HG03135 (cell line): ENCODE measurements around the gene KCNMA1.

Experiments
- ATAC-seq: cut with Tn5 transposase; IDR thresholded peaks from one replicate; pipeline ENCODE4 v1.9.1; 2021; ENCODE audit warnings: mild to moderate bottlenecking, moderate library complexity; ENCODE audit not compliant: unreplicated experiment

Gene KCNMA1

GRCh38 chr10:77073663-77073960, 564.0 kb downstream of the KCNMA1 start:
- ATAC-seq, result no peak

- no peak for ATAC-seq
Measured at GRCh38 chr10:77072836-77073662, 564.6 kb downstream of the KCNMA1 start.

- ATAC-seq, result no peak
Measured at GRCh38 chr10:77072361-77072835, 565.2 kb downstream of the KCNMA1 start.

GRCh38 chr10:77071956-77072355, 565.7 kb downstream of the KCNMA1 start:
- no peak for ATAC-seq

GRCh38 chr10:77071001-77071511, 566.6 kb downstream of the KCNMA1 start:
- no peak for ATAC-seq

GRCh38 chr10:77070346-77070745, 567.3 kb downstream of the KCNMA1 start:
- no peak for ATAC-seq

- ATAC-seq, result no peak
Measured at GRCh38 chr10:77068969-77069368, 568.6 kb downstream of the KCNMA1 start.

- ATAC-seq, result no peak
Measured at GRCh38 chr10:77068272-77068671, 569.3 kb downstream of the KCNMA1 start.

- no peak for ATAC-seq
Measured at GRCh38 chr10:77062381-77062780, 575.2 kb downstream of the KCNMA1 start.

GRCh38 chr10:77060913-77061312, 576.7 kb downstream of the KCNMA1 start:
- ATAC-seq, result no peak

- no peak for ATAC-seq
Measured at GRCh38 chr10:77056650-77057049, 581.0 kb downstream of the KCNMA1 start.

- ATAC-seq, result no peak
Measured at GRCh38 chr10:77052593-77052992, 585.0 kb downstream of the KCNMA1 start.

GRCh38 chr10:77051837-77052236, 585.8 kb downstream of the KCNMA1 start:
- ATAC-seq, result no peak

- no peak for ATAC-seq
Measured at GRCh38 chr10:77049896-77050295, 587.7 kb downstream of the KCNMA1 start.

GRCh38 chr10:77049146-77049545, 588.5 kb downstream of the KCNMA1 start:
- ATAC-seq, result no peak

- ATAC-seq, result no peak
Measured at GRCh38 chr10:77045085-77045484, 592.5 kb downstream of the KCNMA1 start.

GRCh38 chr10:77043420-77043763, 594.2 kb downstream of the KCNMA1 start:
- ATAC-seq, result no peak

GRCh38 chr10:77042706-77043419, 594.7 kb downstream of the KCNMA1 start:
- ATAC-seq, result no peak

- no peak for ATAC-seq
Measured at GRCh38 chr10:77041636-77042258, 595.9 kb downstream of the KCNMA1 start.

GRCh38 chr10:77038407-77038806, 599.2 kb downstream of the KCNMA1 start:
- no peak for ATAC-seq

GRCh38 chr10:77037735-77038403, 599.7 kb downstream of the KCNMA1 start:
- ATAC-seq, result no peak
